ENCODE data around the gene C1orf216. TPM values are rescaled to one million over a fixed set of nuclear protein-coding genes. Genes with fewer than 3 reads are reported as not detected.
"Not testable (repeated sequence)": the region's sequence is repeated elsewhere in the genome, so short reads cannot be mapped to it uniquely, and the experiment has no call there.

Gene C1orf216
- total RNA-seq, 2 donors from 2014 or later = 9.8 to 13.0 TPM

- Histone ChIP-seq H3K27ac (ENCODE audit: low read depth, low read length) (no peak overlapping the region), H3K4me1 (ENCODE audit: control insufficient read depth, insufficient read depth, low read length) (no peaks in the 10 kb centered on the region), H3K36me3 (ENCODE audit: control insufficient read depth, insufficient read depth, low read length) (peaks cover 12% of the 10 kb centered on the region), H3K27me3 (ENCODE audit: control insufficient read depth, insufficient read depth, low read length, poor library complexity, severe bottlenecking) (no peaks in the 10 kb centered on the region), H3K9me3 (ENCODE audit: control insufficient read depth, low read length) (no peaks in the 10 kb centered on the region), H3K9ac (ENCODE audit: extremely low read depth, low read length, poor library complexity, severe bottlenecking) (peak overlapping the region; percentile 44), H3K4me3 (ENCODE audit: low read length) (peak overlapping the region; percentile 85)
- TF ChIP-seq, protein P1, sequence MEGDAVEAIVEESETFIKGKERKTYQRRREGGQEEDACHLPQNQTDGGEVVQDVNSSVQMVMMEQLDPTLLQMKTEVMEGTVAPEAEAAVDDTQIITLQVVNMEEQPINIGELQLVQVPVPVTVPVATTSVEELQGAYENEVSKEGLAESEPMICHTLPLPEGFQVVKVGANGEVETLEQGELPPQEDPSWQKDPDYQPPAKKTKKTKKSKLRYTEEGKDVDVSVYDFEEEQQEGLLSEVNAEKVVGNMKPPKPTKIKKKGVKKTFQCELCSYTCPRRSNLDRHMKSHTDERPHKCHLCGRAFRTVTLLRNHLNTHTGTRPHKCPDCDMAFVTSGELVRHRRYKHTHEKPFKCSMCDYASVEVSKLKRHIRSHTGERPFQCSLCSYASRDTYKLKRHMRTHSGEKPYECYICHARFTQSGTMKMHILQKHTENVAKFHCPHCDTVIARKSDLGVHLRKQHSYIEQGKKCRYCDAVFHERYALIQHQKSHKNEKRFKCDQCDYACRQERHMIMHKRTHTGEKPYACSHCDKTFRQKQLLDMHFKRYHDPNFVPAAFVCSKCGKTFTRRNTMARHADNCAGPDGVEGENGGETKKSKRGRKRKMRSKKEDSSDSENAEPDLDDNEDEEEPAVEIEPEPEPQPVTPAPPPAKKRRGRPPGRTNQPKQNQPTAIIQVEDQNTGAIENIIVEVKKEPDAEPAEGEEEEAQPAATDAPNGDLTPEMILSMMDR (conservative IDR thresholded peaks at IDR 0.05) = no peak
- Mint-ChIP-seq H3K9me3 (no peaks in the 10 kb centered on the region), H3K27me3 (ENCODE audit: insufficient read depth) (peaks cover 6% of the 10 kb centered on the region), H3K4me1 (peaks cover 4% of the 10 kb centered on the region), H3K4me3 (peak overlapping the region; percentile 59), H3K27ac (no peak overlapping the region), H3K36me3 (ENCODE audit: low read depth) (peaks cover 13% of the 10 kb centered on the region)
- 16 to 20% methylated on average over 4 to 8 of the region's 10 CpGs for WGBS, 2 experiments (ENCODE audit: insufficient coverage in 1 of 2, insufficient read length in 1 of 2)
- DNase-seq = peak; percentile 77
These were observed 690 bp downstream of the C1orf216 start for GRCh38 chr1:35717911-35718476.

- Histone ChIP-seq H3K27me3 (ENCODE audit: control insufficient read depth, insufficient read depth, low read length, poor library complexity, severe bottlenecking) (no peaks in the 10 kb centered on the region), H3K36me3 (ENCODE audit: control insufficient read depth, insufficient read depth, low read length) (peaks cover 12% of the 10 kb centered on the region), H3K4me1 (ENCODE audit: control insufficient read depth, insufficient read depth, low read length) (no peaks in the 10 kb centered on the region), H3K4me3 (ENCODE audit: low read length) (no peak overlapping the region), H3K9ac (ENCODE audit: extremely low read depth, low read length, poor library complexity, severe bottlenecking) (no peak overlapping the region), H3K27ac (ENCODE audit: low read depth, low read length) (no peak overlapping the region), H3K9me3 (ENCODE audit: control insufficient read depth, low read length) (no peaks in the 10 kb centered on the region)
- Mint-ChIP-seq H3K27me3 (ENCODE audit: insufficient read depth) (peaks cover 10% of the 10 kb centered on the region), H3K4me3 (no peak overlapping the region), H3K4me1 (peaks cover 4% of the 10 kb centered on the region), H3K27ac (peak overlapping the region; percentile 79), H3K9me3 (no peaks in the 10 kb centered on the region), H3K36me3 (ENCODE audit: low read depth) (peaks cover 10% of the 10 kb centered on the region)
- DNase-seq = peak; percentile 93
- TF ChIP-seq, protein P1 (conservative IDR thresholded peaks at IDR 0.05) = peak; percentile 94
- 55 to 79% methylated on average over 9 to 15 of the region's 15 CpGs for WGBS, 2 experiments (ENCODE audit: insufficient coverage in 1 of 2, insufficient read length in 1 of 2)
These were observed 3.1 kb downstream of the C1orf216 start for GRCh38 chr1:35715568-35716002.

- WGBS, 2 experiments (ENCODE audit: insufficient coverage in 1 of 2, insufficient read length in 1 of 2) = 91 to 92% methylated on average over 2 of the region's 2 CpGs
- Histone ChIP-seq H3K36me3 (ENCODE audit: control insufficient read depth, insufficient read depth, low read length) (peaks cover 12% of the 10 kb centered on the region), H3K4me1 (ENCODE audit: control insufficient read depth, insufficient read depth, low read length) (no peaks in the 10 kb centered on the region), H3K9me3 (ENCODE audit: control insufficient read depth, low read length) (no peaks in the 10 kb centered on the region), H3K27ac (ENCODE audit: low read depth, low read length) (no peak overlapping the region), H3K9ac (ENCODE audit: extremely low read depth, low read length, poor library complexity, severe bottlenecking) (no peak overlapping the region), H3K27me3 (ENCODE audit: control insufficient read depth, insufficient read depth, low read length, poor library complexity, severe bottlenecking) (no peaks in the 10 kb centered on the region), H3K4me3 (ENCODE audit: low read length) (no peak overlapping the region)
- no peak for DNase-seq
- TF ChIP-seq, protein P1 (conservative IDR thresholded peaks at IDR 0.05) = no peak
- Mint-ChIP-seq H3K4me3 (no peak overlapping the region), H3K9me3 (no peaks in the 10 kb centered on the region), H3K27me3 (ENCODE audit: insufficient read depth) (peaks cover 14% of the 10 kb centered on the region), H3K4me1 (peaks cover 4% of the 10 kb centered on the region), H3K27ac (no peak overlapping the region), H3K36me3 (ENCODE audit: low read depth) (peaks cover 10% of the 10 kb centered on the region)
These were observed 3.6 kb downstream of the C1orf216 start for GRCh38 chr1:35714921-35715567.

DNA sequence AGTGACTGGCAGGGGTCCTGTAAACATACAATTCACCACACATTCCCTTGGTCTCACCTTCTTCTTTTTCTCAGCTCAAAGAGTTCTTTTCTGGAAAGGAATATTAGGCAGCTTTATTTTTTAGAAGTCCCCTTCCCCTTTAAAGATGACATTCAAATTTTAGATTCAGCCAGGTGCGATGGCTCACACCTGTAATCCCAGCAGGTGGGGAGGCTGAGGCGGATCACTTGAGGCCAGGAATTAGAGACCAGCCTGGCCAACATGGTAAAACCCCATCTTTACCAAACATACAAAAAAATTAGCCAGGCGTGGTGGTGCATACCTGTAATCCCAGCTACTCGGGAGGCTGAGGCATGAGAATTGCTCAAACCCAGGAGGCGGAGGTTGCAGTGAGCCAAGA, 7.6 kb downstream of the C1orf216 start:
- 90 to 93% methylated on average over 4 to 5 of the region's 5 CpGs for WGBS, 2 experiments (ENCODE audit: insufficient coverage in 1 of 2, insufficient read length in 1 of 2)
- not testable (repeated sequence) for H3K27ac Mint-ChIP-seq

More for the DNA sequence above, 7.6 kb downstream of the C1orf216 start:
- Mint-ChIP-seq H3K27me3 (ENCODE audit: insufficient read depth) (peaks cover 39% of the 10 kb centered on the region), H3K36me3 (ENCODE audit: low read depth) (peaks cover 10% of the 10 kb centered on the region), H3K4me1 (peaks cover 18% of the 10 kb centered on the region)
- H3K4me3 ChIP-seq (ENCODE audit: low read length); H3K9me3 ChIP-seq (ENCODE audit: control insufficient read depth, low read length); H3K9me3 Mint-ChIP-seq; H3K4me3 Mint-ChIP-seq; H3K27me3 ChIP-seq (ENCODE audit: control insufficient read depth, insufficient read depth, low read length, poor library complexity, severe bottlenecking); H3K9ac ChIP-seq (ENCODE audit: extremely low read depth, low read length, poor library complexity, severe bottlenecking); DNase-seq; H3K4me1 ChIP-seq (ENCODE audit: control insufficient read depth, insufficient read depth, low read length); H3K27ac ChIP-seq (ENCODE audit: low read depth, low read length): not testable (repeated sequence)
- H3K36me3 ChIP-seq (ENCODE audit: control insufficient read depth, insufficient read depth, low read length) = peaks cover 12% of the 10 kb centered on the region
